ENCODE measurements around the gene GGT7. TPM values are rescaled to one million over a fixed set of nuclear protein-coding genes. Genes with fewer than 3 reads are reported as not detected.

GGT7 gene
- total RNA-seq, 1 experiment from 2014 or later, result 11.5 TPM

DNA sequence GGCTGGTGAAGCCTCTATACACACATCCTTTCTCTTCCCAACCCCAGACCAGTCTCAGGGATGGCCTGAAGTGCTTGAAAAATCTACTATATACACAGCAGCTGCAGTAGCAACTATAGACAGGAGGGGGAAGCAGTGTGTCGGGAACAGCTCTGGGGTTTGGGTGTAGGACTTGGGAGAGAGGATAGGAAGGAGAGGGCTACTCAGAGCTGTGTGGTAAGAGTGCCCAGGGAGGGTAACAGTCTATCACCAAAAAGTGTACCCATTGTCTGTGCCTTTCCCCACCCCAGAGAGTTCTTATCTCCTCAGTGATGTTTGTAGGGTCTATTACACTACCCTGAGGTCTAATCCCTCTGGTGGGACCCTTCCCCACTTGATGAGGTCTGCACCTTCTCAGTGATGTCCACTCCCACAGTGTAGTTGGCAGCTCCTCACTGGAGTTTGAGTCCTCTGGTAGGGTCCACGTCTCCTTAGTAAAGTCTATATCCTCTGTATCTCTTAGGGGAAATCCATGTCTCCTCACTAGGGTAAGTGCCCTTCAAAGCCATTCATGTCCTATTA is 1.5 kb upstream of the GGT7 start:
- ATAC-seq (peak; percentile 68), DNase-seq (ENCODE audit: low read depth, low spot score) (peak; percentile 92)
- ChIA-PET POLR2A (interaction anchor here (0.5 kb wide), 1 partner anchor 31 kb away, joined by 13 read pairs; no protein-coding TSS in a partner anchor), CTCF (interaction anchor here (0.6 to 1.0 kb wide), 8 partner anchors 16 to 267 kb away, joined by 3 to 12 read pairs (median 4); partner anchors contain the start of genes GSS and MYH7B)
- intact Hi-C loops (cut with micrococcal nuclease; ENCODE audit: unreplicated experiment) (loop anchor here (2.0 to 10.0 kb wide), 2 partner anchors 87 to 221 kb away; partner anchors contain the start of gene TRPC4AP), in situ Hi-C loops (cut with HindIII; ENCODE audit: low pct_unique_long_range_greater_than_20kb, low sequenced_read_pairs) (no loop called here)
- TF ChIP-seq POLR2AphosphoS5 (IDR thresholded peaks at IDR 0.05; ENCODE audit: low read depth, low read length) (no peak), TCF7L2 (IDR thresholded peaks at IDR 0.05; ENCODE audit: low read depth, low read length) (no peak), SIN3A (IDR thresholded peaks at IDR 0.05; ENCODE audit: borderline replicate concordance, insufficient read depth, low read depth, low read length) (no peak)
- TF ChIP-seq, protein P1, sequence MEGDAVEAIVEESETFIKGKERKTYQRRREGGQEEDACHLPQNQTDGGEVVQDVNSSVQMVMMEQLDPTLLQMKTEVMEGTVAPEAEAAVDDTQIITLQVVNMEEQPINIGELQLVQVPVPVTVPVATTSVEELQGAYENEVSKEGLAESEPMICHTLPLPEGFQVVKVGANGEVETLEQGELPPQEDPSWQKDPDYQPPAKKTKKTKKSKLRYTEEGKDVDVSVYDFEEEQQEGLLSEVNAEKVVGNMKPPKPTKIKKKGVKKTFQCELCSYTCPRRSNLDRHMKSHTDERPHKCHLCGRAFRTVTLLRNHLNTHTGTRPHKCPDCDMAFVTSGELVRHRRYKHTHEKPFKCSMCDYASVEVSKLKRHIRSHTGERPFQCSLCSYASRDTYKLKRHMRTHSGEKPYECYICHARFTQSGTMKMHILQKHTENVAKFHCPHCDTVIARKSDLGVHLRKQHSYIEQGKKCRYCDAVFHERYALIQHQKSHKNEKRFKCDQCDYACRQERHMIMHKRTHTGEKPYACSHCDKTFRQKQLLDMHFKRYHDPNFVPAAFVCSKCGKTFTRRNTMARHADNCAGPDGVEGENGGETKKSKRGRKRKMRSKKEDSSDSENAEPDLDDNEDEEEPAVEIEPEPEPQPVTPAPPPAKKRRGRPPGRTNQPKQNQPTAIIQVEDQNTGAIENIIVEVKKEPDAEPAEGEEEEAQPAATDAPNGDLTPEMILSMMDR (IDR thresholded peaks at IDR 0.05), result peak; percentile 92
- TF ChIP-seq, protein P2, sequence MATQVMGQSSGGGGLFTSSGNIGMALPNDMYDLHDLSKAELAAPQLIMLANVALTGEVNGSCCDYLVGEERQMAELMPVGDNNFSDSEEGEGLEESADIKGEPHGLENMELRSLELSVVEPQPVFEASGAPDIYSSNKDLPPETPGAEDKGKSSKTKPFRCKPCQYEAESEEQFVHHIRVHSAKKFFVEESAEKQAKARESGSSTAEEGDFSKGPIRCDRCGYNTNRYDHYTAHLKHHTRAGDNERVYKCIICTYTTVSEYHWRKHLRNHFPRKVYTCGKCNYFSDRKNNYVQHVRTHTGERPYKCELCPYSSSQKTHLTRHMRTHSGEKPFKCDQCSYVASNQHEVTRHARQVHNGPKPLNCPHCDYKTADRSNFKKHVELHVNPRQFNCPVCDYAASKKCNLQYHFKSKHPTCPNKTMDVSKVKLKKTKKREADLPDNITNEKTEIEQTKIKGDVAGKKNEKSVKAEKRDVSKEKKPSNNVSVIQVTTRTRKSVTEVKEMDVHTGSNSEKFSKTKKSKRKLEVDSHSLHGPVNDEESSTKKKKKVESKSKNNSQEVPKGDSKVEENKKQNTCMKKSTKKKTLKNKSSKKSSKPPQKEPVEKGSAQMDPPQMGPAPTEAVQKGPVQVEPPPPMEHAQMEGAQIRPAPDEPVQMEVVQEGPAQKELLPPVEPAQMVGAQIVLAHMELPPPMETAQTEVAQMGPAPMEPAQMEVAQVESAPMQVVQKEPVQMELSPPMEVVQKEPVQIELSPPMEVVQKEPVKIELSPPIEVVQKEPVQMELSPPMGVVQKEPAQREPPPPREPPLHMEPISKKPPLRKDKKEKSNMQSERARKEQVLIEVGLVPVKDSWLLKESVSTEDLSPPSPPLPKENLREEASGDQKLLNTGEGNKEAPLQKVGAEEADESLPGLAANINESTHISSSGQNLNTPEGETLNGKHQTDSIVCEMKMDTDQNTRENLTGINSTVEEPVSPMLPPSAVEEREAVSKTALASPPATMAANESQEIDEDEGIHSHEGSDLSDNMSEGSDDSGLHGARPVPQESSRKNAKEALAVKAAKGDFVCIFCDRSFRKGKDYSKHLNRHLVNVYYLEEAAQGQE (IDR thresholded peaks at IDR 0.05; ENCODE audit: insufficient read depth in 1 of 2, low read depth in 2 of 2, low read length in 1 of 2), result no peak
- H3K27ac ChIP-seq (ENCODE audit: low read length), result peak overlapping the region; percentile 35; the same call in 1 of the 2 replicates
- no peaks in the 10 kb centered on the region for H3K36me3 ChIP-seq (ENCODE audit: control insufficient read depth, insufficient read depth, low read length)
- no peak overlapping the region for H3K4me3 ChIP-seq (ENCODE audit: low read depth in 2 of 2, low read length in 2 of 2)
- H3K4me1 ChIP-seq (ENCODE audit: control insufficient read depth, insufficient read depth, low read length), result peaks cover 12% of the 10 kb centered on the region
- no peaks in the 10 kb centered on the region for H3K9me3 ChIP-seq (ENCODE audit: control insufficient read depth, insufficient read depth, low read depth, low read length)
- no peaks in the 10 kb centered on the region for H3K27me3 ChIP-seq (ENCODE audit: control insufficient read depth, insufficient read depth, low read length)
- no TSS peak for BruUV-seq (replicated peaks)

DNA sequence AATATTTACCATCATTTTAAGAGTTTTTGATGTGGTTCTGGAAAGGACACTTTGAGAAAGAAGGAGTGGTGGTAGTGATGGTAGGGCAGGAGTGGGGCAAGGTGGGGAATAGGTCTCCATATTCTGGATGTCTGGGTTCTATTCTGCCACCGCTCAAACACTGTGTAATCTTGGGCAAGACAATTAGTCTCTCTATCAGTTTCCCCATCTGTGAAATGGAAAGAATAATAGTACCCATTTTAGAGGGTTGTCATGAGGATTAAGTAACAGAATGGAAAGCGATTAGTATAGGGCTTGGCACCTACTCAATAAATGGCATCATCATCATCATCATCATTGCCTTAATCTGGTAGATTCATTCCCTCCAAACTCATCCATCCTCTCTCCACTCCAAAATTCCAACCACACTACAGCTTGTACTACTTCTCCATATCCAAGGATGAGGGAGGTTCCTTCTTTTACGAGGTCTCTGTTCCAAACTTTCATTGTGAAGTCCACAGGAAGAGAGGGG is 982 bp upstream of the GGT7 start:
- intact Hi-C loops (cut with micrococcal nuclease; ENCODE audit: unreplicated experiment) (loop anchor here (2.0 to 10.0 kb wide), 2 partner anchors 87 to 221 kb away; partner anchors contain the start of gene TRPC4AP), in situ Hi-C loops (cut with HindIII; ENCODE audit: low pct_unique_long_range_greater_than_20kb, low sequenced_read_pairs) (no loop called here)
- DNase-seq (ENCODE audit: low read depth, low spot score), result no peak
- H3K27me3 ChIP-seq (ENCODE audit: control insufficient read depth, insufficient read depth, low read length), result no peaks in the 10 kb centered on the region
- ATAC-seq, result no peak
- H3K36me3 ChIP-seq (ENCODE audit: control insufficient read depth, insufficient read depth, low read length), result no peaks in the 10 kb centered on the region
- no TSS peak for BruUV-seq (replicated peaks)
- peaks cover 12% of the 10 kb centered on the region for H3K4me1 ChIP-seq (ENCODE audit: control insufficient read depth, insufficient read depth, low read length)
- H3K4me3 ChIP-seq (ENCODE audit: low read depth in 2 of 2, low read length in 2 of 2), result no peak overlapping the region
- ChIA-PET CTCF (interaction anchor here (0.6 to 1.2 kb wide), 9 partner anchors 17 to 271 kb away, joined by 3 to 12 read pairs (median 4); partner anchors contain the start of genes GSS and MYH7B), POLR2A (no interaction called here)
- H3K9me3 ChIP-seq (ENCODE audit: control insufficient read depth, insufficient read depth, low read depth, low read length), result no peaks in the 10 kb centered on the region
- TF ChIP-seq SIN3A (IDR thresholded peaks at IDR 0.05; ENCODE audit: borderline replicate concordance, insufficient read depth, low read depth, low read length) (no peak), TCF7L2 (IDR thresholded peaks at IDR 0.05; ENCODE audit: low read depth, low read length) (no peak), POLR2AphosphoS5 (IDR thresholded peaks at IDR 0.05; ENCODE audit: low read depth, low read length) (no peak)
- TF ChIP-seq, protein P1 (IDR thresholded peaks at IDR 0.05), result 0 out of 2 replicates have a peak, but pooled peaks have one; percentile 30
- TF ChIP-seq, protein P2 (IDR thresholded peaks at IDR 0.05; ENCODE audit: insufficient read depth in 1 of 2, low read depth in 2 of 2, low read length in 1 of 2), result no peak
- no peak overlapping the region for H3K27ac ChIP-seq (ENCODE audit: low read length)
